Measurements from ENCODE around the gene CTSV.
A peak's percentile ranks its signal among the peaks of the same experiment; 100 is the strongest.
"Not testable (repeated sequence)": the region's sequence is repeated elsewhere in the genome, so short reads cannot be mapped to it uniquely, and the experiment has no call there.

Gene CTSV

DNA sequence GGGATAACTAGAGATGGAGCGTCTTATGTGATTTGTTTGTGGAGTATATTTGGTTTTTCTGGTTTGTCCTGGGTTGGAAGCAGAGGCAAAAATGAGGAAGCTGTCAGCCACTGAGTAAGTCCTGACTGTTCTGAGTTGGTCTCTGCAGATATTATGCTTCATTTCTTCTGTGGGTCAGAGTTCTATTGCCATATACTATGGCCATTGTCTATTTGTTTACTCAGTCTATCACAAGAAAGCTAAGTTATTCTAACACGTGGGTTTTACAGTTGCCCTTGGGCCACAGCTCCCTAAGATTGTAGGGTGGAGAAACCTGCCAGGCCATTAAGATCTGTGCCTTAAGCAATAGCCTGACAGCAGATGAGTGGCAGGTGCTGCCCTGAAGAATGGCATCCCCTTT is 3.0 kb upstream of the CTSV start:
- no peak for DNase-seq (ENCODE audit: low read depth in 2 of 2)

DNA sequence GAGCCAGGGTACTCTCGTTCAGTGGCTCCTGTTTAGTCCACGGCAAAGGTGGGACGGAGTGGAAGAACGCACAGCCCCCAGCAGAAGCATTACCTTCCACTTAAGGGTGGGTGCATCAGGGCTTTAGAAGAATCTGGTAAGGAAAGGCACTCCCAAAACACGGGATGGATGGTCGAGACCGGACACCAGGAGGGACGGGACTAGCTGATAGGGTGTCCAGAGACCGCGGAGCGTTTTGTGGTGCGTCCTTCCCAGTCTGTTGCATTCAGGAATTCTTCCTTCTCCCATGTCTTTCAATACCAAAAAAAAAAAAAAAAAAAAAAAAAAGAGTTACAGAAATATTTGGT is 545 bp upstream of the CTSV start:
- no peak for DNase-seq (ENCODE audit: low read depth in 2 of 2)

DNA sequence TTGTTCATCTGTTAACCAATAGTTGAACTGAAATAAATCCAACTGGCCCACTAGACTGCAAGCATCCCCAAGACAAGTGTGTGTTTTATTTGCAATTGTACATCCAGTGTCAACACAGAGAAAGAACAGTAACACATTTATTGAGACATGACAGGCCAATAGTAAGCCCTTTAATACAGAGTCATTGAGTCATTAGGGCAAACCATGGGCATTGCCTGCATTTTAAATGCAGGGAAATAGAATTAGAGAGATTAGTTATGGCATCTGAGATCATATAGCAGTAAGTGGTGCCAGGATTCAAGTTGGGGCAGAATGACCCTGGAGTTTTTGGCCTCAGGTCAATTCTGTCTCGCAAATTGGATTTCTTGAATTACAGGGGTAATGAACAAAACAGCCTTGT is 15.4 kb downstream of the CTSV start:
- not testable (repeated sequence) for DNase-seq (ENCODE audit: low read depth in 2 of 2)

DNA sequence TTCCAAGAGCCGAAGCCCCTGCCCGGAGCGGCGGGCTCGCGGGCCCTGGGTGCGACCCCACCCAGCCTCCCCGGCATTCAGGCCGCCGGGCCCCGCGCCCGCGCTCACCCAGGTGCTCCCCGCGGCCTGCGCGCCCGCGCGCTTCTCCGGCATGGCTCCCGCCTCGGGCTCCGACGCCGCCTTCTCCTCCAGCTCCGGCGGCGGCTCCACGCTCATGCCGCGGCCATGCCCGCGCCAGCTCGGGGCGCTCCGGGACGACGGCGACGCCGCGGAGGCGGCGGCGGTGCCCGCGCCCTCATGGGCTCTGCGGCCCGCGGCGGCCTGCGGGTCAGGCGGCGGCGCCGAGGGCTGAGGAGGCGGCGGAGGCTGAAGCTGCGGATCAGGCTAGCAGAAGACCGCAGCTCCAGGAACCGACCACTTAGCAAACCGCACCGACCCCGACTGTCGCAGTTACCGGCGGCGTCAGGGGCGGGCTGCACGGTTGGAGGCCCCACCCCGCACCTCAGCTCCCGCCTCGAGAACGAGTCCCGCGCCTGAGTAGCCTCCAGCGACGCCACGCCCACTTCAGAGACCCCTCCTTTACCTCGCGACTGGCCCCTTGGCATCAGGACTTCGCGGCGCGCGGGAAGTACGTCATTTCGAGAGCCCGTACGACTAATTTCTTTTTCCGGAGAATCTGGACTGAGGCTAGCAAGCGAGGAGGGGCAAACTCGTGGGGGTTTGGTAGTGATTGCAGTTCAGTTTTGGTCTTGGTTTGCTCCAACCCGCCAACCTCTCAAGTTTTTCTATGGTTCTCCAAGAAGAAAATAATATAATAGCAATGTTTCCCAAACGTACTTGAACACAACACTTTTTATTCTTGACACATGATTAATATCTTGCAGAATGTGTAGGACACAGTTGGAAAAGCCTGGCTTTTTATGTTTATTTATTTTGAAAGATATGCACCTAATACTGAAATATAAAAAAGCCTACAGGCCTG is 25.5 kb downstream of the CTSV start:
- peak; percentile 51 to 62 for DNase-seq (ENCODE audit: low read depth in 2 of 2)

DNA sequence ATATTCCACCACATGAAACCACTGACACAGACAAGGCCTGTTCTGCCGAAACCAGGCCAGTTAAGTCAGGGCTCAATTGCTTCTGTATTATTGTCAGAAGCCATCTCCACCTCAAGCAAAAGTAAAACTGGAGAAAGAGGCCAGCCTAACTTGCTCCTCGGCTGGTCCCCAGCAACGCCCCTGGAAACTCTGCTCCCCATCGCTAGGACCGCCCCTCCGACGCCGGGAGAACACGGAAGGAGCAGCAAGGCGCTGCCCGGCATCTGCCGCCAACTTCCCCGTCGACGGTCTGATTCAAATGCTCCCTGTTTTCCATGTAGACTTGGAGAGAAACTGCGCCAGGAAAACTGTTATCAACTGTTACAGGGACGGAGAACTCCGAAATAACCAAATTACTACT is 26.3 kb downstream of the CTSV start:
- DNase-seq (ENCODE audit: low read depth in 2 of 2), result not testable (repeated sequence)

DNA sequence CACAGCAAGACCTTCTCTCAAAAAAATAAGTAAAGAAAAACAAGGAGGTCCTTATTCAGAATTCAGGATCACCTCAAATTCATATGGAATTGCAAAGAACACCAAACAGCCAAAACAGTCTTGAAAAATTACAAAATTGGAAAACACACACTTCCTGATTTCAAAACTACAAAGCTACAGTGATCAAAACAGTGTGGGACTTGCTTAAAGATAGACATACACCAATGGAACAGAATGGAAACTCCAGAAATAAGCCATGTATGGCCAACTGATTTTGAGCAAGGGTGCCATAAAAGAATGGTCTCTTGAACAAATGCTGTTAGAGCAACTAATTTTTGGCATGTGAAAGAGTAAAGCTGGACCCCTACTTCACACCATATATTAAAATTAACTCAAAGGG is 36.7 kb downstream of the CTSV start:
- not testable (repeated sequence) for DNase-seq (ENCODE audit: low read depth in 2 of 2)

DNA sequence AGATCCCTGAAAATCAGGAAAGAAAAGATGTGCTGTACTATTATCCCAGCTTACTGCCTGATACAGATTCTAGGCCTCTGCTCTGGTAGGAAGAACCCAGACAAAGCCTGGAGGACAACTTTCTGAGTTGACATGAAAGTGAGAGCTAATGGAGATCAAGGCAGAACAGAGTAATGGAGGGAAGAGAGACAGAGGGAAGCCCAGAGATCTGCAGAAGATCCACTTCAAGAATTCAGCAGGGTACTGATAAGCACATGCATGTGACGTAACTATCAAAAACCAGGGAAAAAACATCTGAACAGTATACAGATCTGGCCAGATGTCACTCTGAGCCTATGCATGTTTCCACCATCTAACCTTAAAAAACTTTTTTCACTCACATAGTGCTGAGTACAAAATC is 37.6 kb downstream of the CTSV start:
- not testable (repeated sequence) for DNase-seq (ENCODE audit: low read depth in 2 of 2)

DNA sequence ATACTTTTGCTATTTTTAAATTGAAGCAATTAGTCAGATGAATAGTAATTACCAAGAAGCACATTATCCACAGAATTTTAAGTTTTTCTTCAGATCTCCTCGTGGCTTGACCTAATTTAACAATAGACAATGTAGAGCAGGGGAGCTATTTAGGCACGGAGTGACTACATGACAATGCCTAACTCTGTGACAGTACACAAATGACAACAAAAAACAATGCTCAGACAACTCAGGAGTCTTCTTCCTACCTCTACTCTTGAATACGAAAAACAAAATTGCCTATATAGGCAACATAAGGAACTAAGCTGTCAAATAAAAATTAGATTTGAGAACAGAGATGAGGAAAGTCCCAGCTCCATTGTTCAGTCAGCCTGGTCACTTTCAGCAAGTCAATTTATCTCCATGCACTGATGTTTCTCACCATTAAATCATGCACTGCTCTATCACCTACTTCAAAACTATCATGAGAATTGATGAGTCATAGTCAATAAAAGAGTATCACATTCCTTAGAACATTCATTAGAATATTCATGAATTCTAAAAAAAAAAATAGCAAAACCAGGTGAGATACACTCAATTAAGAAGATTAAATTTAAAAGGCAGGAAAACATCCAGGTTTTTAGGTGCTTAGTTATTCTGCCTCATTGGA is 38.7 kb downstream of the CTSV start:
- DNase-seq (ENCODE audit: low read depth in 2 of 2), result not testable (repeated sequence)

DNA sequence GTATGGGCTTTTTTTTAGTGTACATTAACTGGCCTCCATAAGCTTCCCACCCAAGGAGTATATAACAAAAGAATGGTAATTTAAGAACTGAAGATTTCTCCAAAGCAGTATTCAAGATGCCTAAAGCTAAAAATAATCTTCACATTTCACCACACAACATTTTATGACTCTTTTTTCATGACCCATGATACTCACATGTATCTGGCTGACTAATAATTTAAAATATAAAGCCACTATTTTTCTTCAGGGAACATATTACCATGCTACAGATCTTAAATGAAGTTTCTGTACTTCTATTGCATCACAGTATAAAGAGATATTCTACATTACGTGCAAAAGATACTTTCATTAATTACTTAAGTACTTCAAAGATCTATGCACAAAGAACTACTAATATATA is 39.2 kb downstream of the CTSV start:
- not testable (repeated sequence) for DNase-seq (ENCODE audit: low read depth in 2 of 2)

DNA sequence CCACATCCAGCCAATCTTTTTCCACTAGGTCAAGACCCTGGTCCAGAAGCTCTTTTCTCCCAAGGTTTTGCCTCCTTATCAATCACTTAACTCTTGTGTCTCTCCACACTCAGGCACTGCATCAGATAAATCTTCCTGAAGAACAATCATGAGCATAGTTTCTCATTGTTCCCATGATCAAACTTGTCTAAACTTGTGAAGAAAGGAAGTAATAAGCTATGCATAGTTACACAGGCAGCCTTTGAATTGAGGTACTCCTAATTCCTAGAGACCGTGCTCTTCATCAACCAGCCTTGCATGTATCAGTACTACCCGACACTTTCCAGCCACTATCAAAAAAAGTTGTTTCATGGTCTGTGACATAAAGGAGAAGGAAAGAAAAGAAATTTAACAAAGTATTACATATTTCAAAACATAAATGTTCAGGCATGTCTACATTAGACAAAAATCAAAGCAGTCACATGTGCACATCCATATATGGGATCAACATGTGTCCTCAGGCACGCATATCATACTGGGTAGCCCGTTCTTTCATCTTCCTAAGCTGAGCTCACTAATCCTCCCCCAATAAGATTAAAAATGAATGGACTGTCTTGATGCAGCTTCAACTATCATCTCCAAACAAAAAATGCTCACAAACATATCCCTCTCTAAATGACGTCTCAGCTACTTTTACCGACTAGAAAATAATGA is 41.8 kb downstream of the CTSV start:
- not testable (repeated sequence) for DNase-seq (ENCODE audit: low read depth in 2 of 2)

DNA sequence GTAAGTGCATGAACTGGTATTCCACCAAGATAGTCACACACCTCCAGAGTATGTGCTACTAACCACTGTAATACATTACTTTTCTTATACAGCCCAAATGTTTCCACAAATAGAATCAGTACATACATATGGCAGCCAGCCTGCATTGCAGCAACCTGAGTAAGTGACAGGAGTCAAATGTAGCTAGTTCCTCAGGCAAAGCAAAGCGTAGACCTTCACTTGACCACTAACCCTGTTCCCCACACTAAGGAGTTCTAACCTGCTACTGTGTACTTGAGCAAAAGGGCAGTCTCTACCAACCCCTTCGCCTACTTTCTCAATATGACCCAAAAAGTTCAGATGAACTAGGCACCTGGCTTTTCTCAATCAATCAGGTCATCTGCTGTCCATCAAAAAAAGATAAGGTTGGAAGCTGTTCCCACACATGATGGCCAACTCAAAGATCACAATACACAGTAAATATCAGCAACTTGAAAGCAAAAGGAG is 44.4 kb downstream of the CTSV start:
- DNase-seq (ENCODE audit: low read depth in 2 of 2), result not testable (repeated sequence)

DNA sequence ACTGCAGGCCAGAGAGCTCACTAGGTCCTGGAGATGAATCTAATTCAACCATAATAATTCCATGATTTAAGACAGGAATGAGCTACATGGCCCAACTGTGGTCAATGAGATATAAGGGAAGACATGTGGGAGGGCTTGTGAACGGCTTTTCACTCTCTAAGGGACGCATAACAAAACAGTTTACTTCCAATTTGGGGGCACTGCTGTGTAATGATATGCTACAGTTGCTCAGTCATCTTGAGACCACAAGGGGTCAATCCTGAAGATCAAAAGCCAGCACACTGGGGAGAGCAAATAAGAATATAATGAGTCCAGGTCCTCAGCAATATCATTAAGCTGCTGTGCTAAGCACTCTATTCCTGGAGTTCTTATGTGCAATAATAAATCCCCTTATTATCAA is 46.6 kb downstream of the CTSV start:
- not testable (repeated sequence) for DNase-seq (ENCODE audit: low read depth in 2 of 2)

DNA sequence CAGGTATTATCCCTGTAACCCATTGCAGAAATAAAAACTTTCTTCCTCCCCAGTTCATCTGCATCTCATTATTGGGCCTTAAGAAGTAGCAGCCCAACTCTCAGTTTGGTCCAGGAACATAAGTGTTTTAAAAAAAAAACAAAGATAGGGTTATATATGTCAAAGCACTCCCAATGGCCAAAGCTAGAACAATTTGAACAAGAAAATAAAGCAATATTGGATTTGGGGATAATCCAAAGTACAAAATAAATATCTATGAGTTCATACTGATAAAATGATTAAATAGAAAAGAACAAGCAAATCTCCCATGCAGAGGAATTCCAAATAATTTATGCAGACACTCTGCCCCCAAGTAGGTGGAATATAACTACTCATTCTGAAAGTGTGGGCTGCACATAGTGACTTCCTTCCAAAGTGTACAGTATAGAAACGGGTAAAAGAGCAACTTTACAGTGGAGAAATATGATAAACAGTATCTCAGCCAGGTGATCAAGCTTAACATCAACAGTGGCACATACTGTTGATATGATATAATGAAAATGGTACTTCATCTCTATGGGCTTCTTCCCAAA is 49.1 kb downstream of the CTSV start:
- not testable (repeated sequence) for DNase-seq (ENCODE audit: low read depth in 2 of 2)

DNA sequence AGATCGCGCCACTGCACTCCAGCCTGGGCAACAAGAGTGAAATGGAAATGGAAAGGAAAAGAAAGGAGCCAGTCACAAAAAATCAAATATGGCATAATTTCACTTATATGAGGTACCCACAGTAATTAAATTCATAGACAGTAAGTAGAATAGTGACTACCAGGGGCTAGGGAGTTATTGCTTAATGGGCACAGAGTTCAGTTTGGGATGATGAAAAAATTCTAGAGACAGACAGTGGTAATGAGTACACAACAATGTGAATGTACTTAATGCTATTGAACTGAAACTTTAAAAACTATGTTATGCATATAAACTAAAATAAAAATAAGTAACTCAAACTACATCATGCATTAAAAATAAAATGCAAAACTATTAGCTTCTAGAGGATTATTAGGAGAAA is 54.1 kb downstream of the CTSV start:
- not testable (repeated sequence) for DNase-seq (ENCODE audit: low read depth in 2 of 2)

DNA sequence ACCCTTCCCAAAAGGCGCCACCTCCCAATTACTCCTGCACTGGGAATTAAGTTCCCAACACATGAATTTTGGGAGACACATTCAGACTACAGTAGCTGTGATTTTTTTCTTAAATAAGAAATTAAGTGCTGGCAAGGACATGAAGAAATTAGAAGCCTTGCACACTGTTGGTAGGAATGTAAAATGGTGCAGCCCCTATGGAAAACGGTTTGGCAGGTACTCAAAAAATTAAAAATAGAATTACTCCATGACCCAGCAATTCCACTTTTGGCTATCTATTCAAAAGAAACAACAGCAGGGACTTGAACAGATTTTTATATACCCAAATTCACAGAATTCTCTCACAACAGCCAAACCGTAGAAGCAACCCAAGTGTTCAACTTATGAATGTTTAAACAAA is 54.8 kb downstream of the CTSV start:
- DNase-seq (ENCODE audit: low read depth in 2 of 2), result not testable (repeated sequence)

DNA sequence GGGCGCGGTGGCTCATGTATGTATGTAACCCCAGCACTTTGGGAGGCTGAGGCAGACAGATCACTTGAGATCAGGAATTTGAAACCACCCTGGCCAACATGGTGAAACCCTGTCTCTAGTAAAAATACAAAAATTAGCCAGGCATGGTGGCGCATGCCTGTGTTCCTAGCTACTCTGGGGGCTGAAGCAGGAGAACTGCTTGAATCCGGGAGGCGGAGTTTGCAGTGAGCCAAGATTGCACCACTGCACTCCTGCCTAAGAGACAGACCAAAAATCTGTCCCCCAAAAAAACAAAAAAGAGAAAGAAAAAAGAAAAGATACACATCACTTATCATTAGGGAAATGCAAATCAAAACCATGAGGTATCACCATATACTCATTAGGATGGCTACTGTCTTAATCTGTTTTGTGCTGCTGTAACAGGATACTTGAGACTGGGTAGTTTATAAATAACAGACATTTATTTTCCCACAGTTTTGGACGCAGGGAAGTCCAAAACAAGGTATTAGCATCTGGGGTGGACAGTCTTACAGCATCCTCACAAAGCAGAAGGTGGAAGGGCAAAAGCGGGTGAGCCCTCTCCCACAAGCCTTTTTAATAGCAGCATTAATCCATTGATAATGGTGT is 55.3 kb downstream of the CTSV start:
- DNase-seq (ENCODE audit: low read depth in 2 of 2), result not testable (repeated sequence)
